HEK293 (cell line): Measurements from ENCODE around the gene TRAPPC4.

Experiments
- KLF1 ChIP-seq: fragments of 450-650 bp; formaldehyde crosslinking; IDR thresholded peaks from 2 replicates; pipeline ENCODE4 v1.5.1; 2016; ENCODE audit warnings: missing biosample characterization, missing genetic modification characterization
- MYNN ChIP-seq: fragments of 450-650 bp; formaldehyde crosslinking; IDR thresholded peaks from 2 replicates; pipeline ENCODE4 v1.5.1; 2016; ENCODE audit warnings: missing biosample characterization, missing genetic modification characterization, borderline replicate concordance
- RBAK ChIP-seq: fragments of 450-650 bp; formaldehyde crosslinking; IDR thresholded peaks from 2 replicates; pipeline ENCODE4 v1.5.1; 2016; ENCODE audit warnings: missing biosample characterization, missing genetic modification characterization
- ZFP37 ChIP-seq: fragments of 450-650 bp; formaldehyde crosslinking; IDR thresholded peaks from 2 replicates; pipeline ENCODE4 v1.5.1; 2016; ENCODE audit warnings: missing biosample characterization, missing genetic modification characterization
- ZNF10 ChIP-seq: fragments of 450-650 bp; formaldehyde crosslinking; IDR thresholded peaks from 2 replicates; pipeline ENCODE4 v1.5.1; 2017; ENCODE audit warnings: missing biosample characterization, missing genetic modification characterization
- ZNF138 ChIP-seq: fragments of 450-650 bp; formaldehyde crosslinking; IDR thresholded peaks from 2 replicates; pipeline ENCODE4 v1.5.1; 2016; ENCODE audit warnings: missing biosample characterization, missing genetic modification characterization, borderline replicate concordance
- ZNF341 ChIP-seq: fragments of 450-650 bp; formaldehyde crosslinking; IDR thresholded peaks from 2 replicates; pipeline ENCODE4; 2016; ENCODE audit warnings: low read depth, missing biosample characterization, missing genetic modification characterization
- ZNF76 ChIP-seq: fragments of 450-650 bp; formaldehyde crosslinking; IDR thresholded peaks from 2 replicates; pipeline ENCODE4; 2016; ENCODE audit warnings: low read depth, missing biosample characterization, missing genetic modification characterization, borderline replicate concordance
- ZSCAN23 ChIP-seq: fragments of 450-650 bp; formaldehyde crosslinking; IDR thresholded peaks from 2 replicates; pipeline ENCODE4 v1.5.1; 2016; ENCODE audit warnings: missing biosample characterization, missing genetic modification characterization
- TF ChIP-seq, protein P1 (sequence below): fragments of 450-650 bp; formaldehyde crosslinking; IDR thresholded peaks from 2 replicates; pipeline ENCODE4 v1.5.1; 2016; ENCODE audit warnings: missing biosample characterization, missing genetic modification characterization
- TF ChIP-seq, protein P2 (sequence below): fragments of 450-650 bp; formaldehyde crosslinking; IDR thresholded peaks from 2 replicates; pipeline ENCODE4 v1.5.1; 2017; ENCODE audit warnings: missing biosample characterization, missing genetic modification characterization
- TF ChIP-seq, protein P3 (sequence below): fragments of 450-650 bp; formaldehyde crosslinking; IDR thresholded peaks from 2 replicates; pipeline ENCODE4 v1.5.1; 2017; ENCODE audit warnings: missing biosample characterization, missing genetic modification characterization

DNA sequence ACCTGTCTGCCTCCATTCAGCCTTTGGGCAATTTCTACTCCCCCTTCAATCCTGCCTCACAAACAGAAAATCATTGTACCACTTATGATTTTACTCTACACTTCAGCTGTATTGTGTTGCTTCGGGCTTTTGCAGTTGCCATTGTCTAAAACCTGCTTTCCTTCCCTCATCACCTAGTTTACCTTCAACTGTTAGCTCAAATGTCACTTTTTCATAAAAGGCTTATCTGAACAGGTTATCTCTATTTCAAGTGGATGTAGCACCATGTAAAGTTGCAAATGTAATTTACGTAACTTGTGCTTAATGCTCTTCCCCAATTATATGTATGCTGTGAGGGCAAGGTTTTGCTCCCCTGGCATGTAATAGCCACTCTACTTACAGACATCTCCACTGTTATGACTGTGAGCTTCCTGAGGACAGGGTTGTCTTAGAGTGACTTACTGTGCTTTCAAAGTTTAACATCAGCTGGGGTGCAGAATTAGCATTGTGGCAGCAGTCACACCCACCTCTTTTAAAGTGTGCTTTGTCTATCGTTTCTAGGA, 5.9 kb upstream of the TRAPPC4 start:
- TF ChIP-seq ZFP37 (tag by site-specific recombination) (no peak), ZNF10 (tag by site-specific recombination) (peak; percentile 91), ZNF138 (tag by site-specific recombination) (no peak), RBAK (no peak), ZNF341 (tag by site-specific recombination) (no peak), ZSCAN23 (no peak), ZNF76 (tag by site-specific recombination) (no peak), MYNN (tag by site-specific recombination) (no peak), KLF1 (tag by site-specific recombination) (no peak)
- TF ChIP-seq, protein P1, sequence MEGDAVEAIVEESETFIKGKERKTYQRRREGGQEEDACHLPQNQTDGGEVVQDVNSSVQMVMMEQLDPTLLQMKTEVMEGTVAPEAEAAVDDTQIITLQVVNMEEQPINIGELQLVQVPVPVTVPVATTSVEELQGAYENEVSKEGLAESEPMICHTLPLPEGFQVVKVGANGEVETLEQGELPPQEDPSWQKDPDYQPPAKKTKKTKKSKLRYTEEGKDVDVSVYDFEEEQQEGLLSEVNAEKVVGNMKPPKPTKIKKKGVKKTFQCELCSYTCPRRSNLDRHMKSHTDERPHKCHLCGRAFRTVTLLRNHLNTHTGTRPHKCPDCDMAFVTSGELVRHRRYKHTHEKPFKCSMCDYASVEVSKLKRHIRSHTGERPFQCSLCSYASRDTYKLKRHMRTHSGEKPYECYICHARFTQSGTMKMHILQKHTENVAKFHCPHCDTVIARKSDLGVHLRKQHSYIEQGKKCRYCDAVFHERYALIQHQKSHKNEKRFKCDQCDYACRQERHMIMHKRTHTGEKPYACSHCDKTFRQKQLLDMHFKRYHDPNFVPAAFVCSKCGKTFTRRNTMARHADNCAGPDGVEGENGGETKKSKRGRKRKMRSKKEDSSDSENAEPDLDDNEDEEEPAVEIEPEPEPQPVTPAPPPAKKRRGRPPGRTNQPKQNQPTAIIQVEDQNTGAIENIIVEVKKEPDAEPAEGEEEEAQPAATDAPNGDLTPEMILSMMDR (tag by site-specific recombination): no peak
- TF ChIP-seq, protein P2, sequence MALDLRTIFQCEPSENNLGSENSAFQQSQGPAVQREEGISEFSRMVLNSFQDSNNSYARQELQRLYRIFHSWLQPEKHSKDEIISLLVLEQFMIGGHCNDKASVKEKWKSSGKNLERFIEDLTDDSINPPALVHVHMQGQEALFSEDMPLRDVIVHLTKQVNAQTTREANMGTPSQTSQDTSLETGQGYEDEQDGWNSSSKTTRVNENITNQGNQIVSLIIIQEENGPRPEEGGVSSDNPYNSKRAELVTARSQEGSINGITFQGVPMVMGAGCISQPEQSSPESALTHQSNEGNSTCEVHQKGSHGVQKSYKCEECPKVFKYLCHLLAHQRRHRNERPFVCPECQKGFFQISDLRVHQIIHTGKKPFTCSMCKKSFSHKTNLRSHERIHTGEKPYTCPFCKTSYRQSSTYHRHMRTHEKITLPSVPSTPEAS (tag by site-specific recombination): no peak
- TF ChIP-seq, protein P3, sequence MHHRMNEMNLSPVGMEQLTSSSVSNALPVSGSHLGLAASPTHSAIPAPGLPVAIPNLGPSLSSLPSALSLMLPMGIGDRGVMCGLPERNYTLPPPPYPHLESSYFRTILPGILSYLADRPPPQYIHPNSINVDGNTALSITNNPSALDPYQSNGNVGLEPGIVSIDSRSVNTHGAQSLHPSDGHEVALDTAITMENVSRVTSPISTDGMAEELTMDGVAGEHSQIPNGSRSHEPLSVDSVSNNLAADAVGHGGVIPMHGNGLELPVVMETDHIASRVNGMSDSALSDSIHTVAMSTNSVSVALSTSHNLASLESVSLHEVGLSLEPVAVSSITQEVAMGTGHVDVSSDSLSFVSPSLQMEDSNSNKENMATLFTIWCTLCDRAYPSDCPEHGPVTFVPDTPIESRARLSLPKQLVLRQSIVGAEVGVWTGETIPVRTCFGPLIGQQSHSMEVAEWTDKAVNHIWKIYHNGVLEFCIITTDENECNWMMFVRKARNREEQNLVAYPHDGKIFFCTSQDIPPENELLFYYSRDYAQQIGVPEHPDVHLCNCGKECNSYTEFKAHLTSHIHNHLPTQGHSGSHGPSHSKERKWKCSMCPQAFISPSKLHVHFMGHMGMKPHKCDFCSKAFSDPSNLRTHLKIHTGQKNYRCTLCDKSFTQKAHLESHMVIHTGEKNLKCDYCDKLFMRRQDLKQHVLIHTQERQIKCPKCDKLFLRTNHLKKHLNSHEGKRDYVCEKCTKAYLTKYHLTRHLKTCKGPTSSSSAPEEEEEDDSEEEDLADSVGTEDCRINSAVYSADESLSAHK: no peak
